Renal cortex interstitium (tissue), 15 donors: ENCODE data around the gene JRKL. TPM values are rescaled to one million over a fixed set of nuclear protein-coding genes. Genes with fewer than 3 reads are reported as not detected.

ENCODE experiments used
- DNase-seq, 11 donors: peaks; one replicate each; pipeline ENCODE4 v3.0.0-alpha.2; 2013; ENCODE audit warnings: low read depth in 9 of 11, low spot score in 4 of 11; ENCODE audit errors: extremely low read depth in 1 of 11
- long read RNA-seq, 16 experiments: transcript quantifications; one replicate each; lab custom pipeline, GENCODE V29; 2026
- polyA plus RNA-seq, 3 donors: library from polyadenylated mRNA; unstranded; fragments of 120-200 nt; gene quantifications; one replicate each; pipeline ENCODE4 v1.2.1, GENCODE V29; 2013; ENCODE audit not compliant: insufficient read length in 3 of 3

Gene JRKL
- polyA plus RNA-seq: 10 to 100 TPM; 22.4 to 26.5 (median 24.0) TPM
- long read RNA-seq, donor 1, partial matches to known transcripts: 0 of 1 reads
- long read RNA-seq, donor 1, other reads (novel, unspliced or antisense): 0 of 1 reads
- long read RNA-seq, donor 2: 0 reads
- long read RNA-seq, donor 3, transcript JRKL-201 (2 exons, 2,855 nt): major isoform, 6 of 6 reads
- long read RNA-seq, donor 3, partial matches to known transcripts: 0 of 6 reads
- long read RNA-seq, donor 3, other reads (novel, unspliced or antisense): 0 of 6 reads
- long read RNA-seq, donor 4, partial matches to known transcripts: 15 of 16 reads
- long read RNA-seq, donor 4, other reads (novel, unspliced or antisense): 0 of 16 reads
- long read RNA-seq, donor 5: 0 reads
- long read RNA-seq, donor 6, transcript JRKL-201 (2 exons, 2,855 nt): major isoform, 5 of 5 reads
- long read RNA-seq, donor 6, partial matches to known transcripts: 0 of 5 reads
- long read RNA-seq, donor 6, other reads (novel, unspliced or antisense): 0 of 5 reads
- long read RNA-seq, donor 7, partial matches to known transcripts: 0 of 3 reads
- long read RNA-seq, donor 7, other reads (novel, unspliced or antisense): 0 of 3 reads
- long read RNA-seq, donor 8, partial matches to known transcripts: 0 of 1 reads
- long read RNA-seq, donor 8, other reads (novel, unspliced or antisense): 0 of 1 reads
- long read RNA-seq, donor 9, partial matches to known transcripts: 0 of 1 reads
- long read RNA-seq, donor 9, other reads (novel, unspliced or antisense): 0 of 1 reads
- long read RNA-seq, donor 10, partial matches to known transcripts: 0 of 2 reads
- long read RNA-seq, donor 10, other reads (novel, unspliced or antisense): 0 of 2 reads
- long read RNA-seq, donor 11: 0 reads
- long read RNA-seq, donor 12, partial matches to known transcripts: 0 of 1 reads
- long read RNA-seq, donor 12, other reads (novel, unspliced or antisense): 0 of 1 reads
- long read RNA-seq, donor 13: 0 reads
- long read RNA-seq, donor 14, partial matches to known transcripts: 0 of 2 reads
- long read RNA-seq, donor 14, other reads (novel, unspliced or antisense): 0 of 2 reads
- long read RNA-seq, donor 15: 0 reads
- long read RNA-seq, donor 16, partial matches to known transcripts: 0 of 3 reads
- long read RNA-seq, donor 16, other reads (novel, unspliced or antisense): 0 of 3 reads

DNA sequence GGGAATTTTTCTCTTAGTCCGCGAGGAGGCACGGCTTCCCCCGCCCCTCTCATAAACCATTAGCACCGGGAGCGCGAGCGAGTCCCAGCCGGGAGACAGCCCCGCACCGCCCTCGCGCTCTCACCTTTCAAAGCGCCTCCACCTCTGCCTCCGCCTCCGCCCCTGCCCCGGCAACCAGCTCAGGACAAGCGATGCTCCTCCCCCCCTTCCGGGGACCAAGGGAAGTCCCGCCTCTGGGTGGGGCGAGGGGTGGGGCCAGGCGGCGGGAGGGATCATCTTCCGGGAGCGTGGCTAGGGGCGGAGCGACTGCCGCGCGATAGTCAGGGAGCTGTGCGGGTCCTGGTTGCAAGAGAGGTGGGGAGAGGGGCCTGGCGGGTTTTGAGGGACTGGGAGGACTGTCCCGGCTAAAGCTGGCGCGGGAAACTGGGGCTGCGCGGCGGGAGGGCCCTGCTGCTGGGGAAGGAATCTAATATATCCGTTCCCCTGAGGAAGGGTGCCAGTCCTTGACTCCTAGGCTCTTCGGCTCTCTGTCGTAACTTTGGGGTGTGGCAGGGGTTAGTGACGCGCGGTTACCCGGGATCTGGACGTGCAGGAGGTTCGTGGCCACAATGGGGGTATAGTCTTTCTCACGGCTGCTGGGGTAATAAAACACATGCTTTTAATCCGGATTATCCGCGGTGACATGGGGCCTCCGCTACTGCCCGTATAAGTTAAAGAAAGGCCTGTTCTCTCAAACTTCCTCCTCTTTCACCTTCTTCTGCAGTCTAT, at the start of gene JRKL, which contains the start of gene CCDC82:
JRKL (plus strand) TSS at position 294 of the 768 bp plus-strand sequence. CDS start 637 bp downstream, outside the sequence.
CCDC82 (minus strand) TSS at position 193 of the 768 bp plus-strand sequence. CDS start 5,165 bp downstream, outside the sequence.
- DNase-seq: peak; percentile 89 to 97 (median 94)

DNA sequence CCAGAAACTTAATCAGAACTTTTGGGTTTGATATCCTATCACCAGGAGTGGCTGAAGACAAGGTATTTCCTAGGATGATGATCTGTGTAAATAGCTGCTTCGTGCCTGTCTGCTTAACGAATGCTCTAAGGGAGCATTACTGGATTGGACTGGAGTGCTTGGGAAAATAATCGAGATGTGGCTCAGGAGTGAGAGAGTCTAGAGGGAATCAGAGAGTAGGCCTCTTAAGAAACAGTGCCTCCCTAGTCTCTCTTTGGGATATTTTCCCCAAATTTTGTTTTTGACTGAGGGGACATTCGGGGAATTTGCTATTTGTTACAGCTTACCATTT, 49.3 kb upstream of the JRKL start:
- no peak for DNase-seq

DNA sequence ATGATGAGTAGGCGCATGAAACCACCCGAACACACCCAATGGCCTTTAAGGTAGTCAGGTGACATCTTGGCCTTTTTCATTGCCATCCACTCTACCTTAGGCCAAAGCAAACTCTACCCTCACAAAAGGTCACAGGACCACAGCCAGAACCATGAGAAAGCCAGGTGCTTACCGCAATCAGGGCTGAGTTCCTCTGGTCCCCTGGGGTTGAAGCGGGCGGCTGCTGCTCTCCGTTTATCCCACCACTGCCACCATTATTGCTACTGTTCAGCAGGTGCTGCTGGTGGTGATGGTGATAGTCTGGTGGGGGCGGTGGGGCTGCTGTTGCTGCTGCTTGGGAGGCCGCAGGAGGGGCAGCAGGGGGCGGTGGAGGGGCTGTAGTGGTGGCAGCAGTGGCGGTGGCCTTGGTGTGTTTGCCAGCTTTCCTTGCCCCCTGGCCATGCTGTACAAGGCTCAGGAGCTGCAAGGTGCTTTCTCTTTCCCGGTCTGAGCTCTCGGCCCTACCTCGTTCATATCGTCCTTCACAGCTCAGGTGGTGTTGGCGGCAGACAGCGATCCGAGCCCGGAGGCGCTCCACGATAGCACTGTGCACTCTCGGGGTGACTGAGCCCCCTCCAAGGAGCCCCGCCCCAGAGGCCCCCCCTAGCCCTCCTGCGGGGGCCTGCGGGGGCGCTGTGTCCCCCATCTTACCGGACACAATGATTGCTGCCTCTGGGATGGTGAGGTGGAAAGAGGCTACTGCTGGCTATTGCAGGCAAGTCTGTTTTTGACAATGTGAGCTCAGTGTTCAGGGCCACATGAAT, 48.4 kb upstream of the JRKL start:
- no peak for DNase-seq

GRCh38 chr11:96342014-96342960, 47.5 kb upstream of the JRKL start:
- no peak for DNase-seq

DNA sequence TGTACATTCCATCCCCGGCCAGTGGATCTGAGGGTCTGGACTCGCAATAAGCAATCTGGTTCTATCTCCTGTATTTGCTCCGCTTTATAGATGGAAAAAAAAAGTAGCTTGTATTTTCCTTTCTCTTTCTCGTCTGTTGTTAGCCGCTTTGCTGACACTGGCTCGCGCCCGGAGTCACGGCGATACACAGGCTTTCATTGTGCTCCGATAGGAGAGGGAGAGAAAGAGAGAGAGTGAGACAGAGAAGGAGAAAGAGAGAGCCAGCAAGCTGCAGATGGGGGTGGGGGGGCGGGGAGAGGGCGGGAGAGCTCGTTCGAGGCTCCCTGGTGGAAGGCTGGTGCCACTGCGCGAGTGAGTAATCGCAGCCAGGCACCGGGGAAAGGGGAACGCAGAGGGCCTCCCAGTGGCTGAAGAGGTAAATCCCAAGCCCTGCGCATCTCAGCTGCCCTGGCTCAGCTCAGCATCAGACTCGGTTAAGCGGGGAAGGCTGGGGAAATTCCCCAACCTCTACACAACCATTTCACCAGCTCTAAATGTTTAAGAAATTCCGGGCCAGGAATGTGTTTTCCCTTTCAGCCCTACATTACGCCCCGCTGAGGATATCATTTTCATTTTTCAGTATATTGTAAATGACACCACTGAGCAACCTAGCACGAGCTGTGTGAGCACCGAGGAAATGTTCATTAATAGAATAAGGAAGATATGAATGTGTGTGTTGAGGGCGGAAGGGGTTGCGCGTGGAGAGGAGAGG, 46.7 kb upstream of the JRKL start, which contains the start of gene MAML2:
MAML2 (minus strand) TSS at position 235 of the 751 bp plus-strand sequence. CDS start 1,300 bp downstream, outside the sequence.
- DNase-seq: peak in 9 of 11 donors; percentile 82 to 91 (median 88)

- DNase-seq: no peak
These were observed 33.0 kb upstream of the JRKL start for GRCh38 chr11:96356848-96357247.

DNA sequence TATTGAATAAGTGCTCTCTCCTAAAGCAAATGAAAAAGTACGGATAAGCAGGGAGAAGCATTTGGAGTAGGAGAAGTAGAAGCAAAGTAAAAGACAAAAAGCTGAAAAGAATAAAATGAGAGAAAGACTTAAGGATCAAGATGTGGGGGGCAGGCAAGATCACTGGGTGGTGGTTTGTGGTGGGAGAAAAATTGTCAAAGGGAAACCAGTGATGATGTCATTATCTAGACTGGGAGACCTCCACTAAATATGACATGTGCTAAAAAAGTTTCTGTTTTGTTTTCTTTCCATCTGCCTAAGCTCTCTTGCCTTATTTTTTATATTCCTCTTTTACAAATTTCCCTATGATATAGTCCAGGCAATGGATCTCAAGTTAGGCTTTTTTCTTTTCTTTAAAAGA, 32.0 kb upstream of the JRKL start:
- DNase-seq: no peak

GRCh38 chr11:96358321-96358720, 31.5 kb upstream of the JRKL start:
- DNase-seq: no peak

DNA sequence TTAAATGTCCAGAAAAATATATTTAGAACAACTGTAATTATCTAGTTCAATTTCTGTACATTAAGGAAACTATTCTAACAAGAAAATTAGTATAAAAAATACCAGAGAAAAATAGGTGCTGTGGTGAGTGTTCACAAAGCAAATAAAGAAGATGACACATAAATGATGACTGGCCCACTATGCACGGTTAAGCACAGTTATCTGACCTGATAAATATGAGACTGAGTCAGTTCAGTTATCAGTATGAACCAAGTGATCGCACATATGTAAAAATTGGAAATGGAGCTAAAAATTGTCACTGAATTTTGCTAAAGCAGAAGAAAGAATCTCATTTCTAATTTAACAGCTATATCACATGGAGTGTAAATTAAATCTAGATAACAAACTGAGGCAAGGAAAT, 28.0 kb upstream of the JRKL start:
- no peak for DNase-seq

DNA sequence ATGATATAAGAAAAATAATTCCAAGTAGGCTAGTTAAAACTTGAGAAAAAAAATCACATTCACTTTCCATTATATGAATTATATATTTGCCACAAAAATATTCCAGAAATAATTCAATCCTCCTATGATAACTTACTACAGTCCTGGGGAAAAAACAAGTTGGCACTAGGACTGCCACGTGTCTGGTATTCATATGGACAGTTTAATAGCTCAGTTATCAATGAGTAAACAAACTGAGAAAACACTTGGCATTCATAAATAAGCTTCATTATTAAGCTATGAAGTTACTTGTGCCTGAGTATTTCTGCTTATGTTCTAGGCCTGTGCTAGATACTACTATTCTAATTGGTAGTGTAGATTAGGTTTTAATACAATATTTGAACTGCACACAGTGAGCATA, 24.3 kb upstream of the JRKL start:
- no peak for DNase-seq

DNA sequence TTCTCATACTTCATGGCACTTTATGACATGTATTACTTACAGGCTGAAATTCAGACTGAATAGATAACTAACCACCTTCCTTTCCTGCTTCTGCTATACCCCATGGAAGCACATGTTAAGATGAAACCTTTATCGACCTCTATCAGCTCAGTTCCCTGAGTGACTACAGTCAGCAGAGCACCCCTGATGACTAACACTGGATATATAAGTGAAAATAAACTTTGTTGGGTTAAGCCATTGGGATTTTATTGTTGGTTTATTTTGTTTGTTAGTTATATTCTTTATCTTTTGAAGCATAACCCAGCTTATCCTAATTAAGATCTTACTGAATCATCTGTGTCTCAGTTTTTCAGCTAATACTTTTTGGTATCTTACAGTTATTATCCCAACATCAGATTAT, 23.8 kb upstream of the JRKL start:
- DNase-seq: no peak

DNA sequence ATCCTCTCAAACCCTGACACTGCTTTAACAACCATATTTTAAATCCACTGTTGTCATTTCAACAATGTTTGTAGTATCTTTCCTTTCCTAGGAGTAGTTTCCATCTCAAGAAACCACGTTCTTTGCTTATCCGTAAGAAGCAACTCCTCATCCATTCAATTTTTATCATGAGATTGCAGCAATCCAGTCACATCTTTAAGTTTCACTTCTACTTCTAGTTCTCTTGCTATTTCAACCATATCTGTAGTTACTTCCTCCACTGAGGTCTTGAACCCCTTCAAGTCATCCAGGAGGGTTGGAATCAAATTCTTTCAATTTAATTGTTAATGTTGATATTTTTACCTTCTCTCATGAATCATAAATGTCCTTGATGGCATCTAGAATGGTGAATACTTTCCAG, 22.5 kb upstream of the JRKL start:
- DNase-seq: no peak

GRCh38 chr11:96373826-96374225, 16.0 kb upstream of the JRKL start:
- no peak for DNase-seq

- DNase-seq: no peak
These were observed 13.0 kb upstream of the JRKL start for GRCh38 chr11:96376796-96377195.

GRCh38 chr11:96384156-96384555, 5.7 kb upstream of the JRKL start:
- no peak for DNase-seq

DNA sequence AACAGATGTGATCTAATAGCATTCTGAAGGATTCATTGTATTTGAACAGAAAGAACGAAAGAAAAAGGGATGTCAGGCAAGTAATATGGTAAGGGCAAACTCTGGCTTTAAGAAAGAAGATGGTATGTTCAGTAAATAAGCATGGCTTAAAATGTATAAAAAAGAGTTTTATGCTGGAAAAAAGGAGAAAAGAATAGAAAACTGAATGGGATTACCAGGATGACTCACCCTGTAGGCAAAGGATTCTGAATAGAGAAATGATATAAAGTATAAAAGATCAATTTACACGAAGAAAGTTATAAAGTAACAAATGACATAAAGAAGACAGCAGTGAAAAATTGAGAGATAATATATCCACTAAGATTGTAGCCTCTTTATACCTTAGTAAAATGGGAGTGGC, 4.6 kb upstream of the JRKL start:
- no peak for DNase-seq
